ENCODE results near the gene SPRY2. TPM values are rescaled to one million over a fixed set of nuclear protein-coding genes. Genes with fewer than 3 reads are reported as not detected.

Gene SPRY2
- total RNA-seq, 1 experiment from 2014 or later: 7.2 TPM

GRCh38 chr13:80338781-80339562, 2.0 kb downstream of the SPRY2 start:
- H3K36me3 ChIP-seq (ENCODE audit: control insufficient read depth in 1 of 2, insufficient read depth in 2 of 2, low read length in 2 of 2): no peaks in the 10 kb centered on the region; a peak in 1 of 4 replicates
- no TSS peak for BruUV-seq (replicated peaks)
- no peaks in the 10 kb centered on the region for H4K20me1 ChIP-seq (ENCODE audit: insufficient read depth)
- H3K4me1 ChIP-seq (ENCODE audit: control insufficient read depth in 1 of 2, insufficient read depth in 2 of 2, low read length in 2 of 2): peaks cover 0 to 9% of the 10 kb centered on the region in 2 experiments; a peak in 3 of 4 replicates
- TF ChIP-seq RAD21 (IDR thresholded peaks at IDR 0.05; ENCODE audit: low read depth) (0 out of 2 replicates have a peak, but pooled peaks have one; percentile 4), POLR2A (IDR thresholded peaks at IDR 0.05; ENCODE audit: borderline replicate concordance, extremely low read depth, insufficient read depth, insufficient read length) (no peak), ELF1 (IDR thresholded peaks at IDR 0.05; ENCODE audit: borderline replicate concordance, low read depth) (no peak), ZNF274 (IDR thresholded peaks at IDR 0.05; ENCODE audit: low read depth, low read length) (no peak), EGR1 (IDR thresholded peaks at IDR 0.05; ENCODE audit: low read depth) (0 out of 2 replicates have a peak, but pooled peaks have one; percentile 25), YY1 (IDR thresholded peaks at IDR 0.05; ENCODE audit: extremely low read depth, insufficient replicate concordance, low read depth, low read length) (no peak), CEBPB (IDR thresholded peaks at IDR 0.05; ENCODE audit: low read depth) (no peak)
- no peak overlapping the region; the same call in 1 of the 2 replicates for H3K27ac ChIP-seq (ENCODE audit: low read depth, low read length)
- CTCF ChIA-PET: no interaction called here
- DNase-seq (ENCODE audit: low read depth, low spot score) (no peak), ATAC-seq (peak; percentile 26; the same call in 1 of the 2 replicates)
- H3K9ac ChIP-seq (ENCODE audit: low read length): peak overlapping the region; percentile 79
- no peaks in the 10 kb centered on the region for H3K27me3 ChIP-seq (ENCODE audit: insufficient read depth, low read length)
- peak overlapping the region; percentile 79 for H3K4me2 ChIP-seq (ENCODE audit: low read length)
- POLR2A ChIA-PET: no interaction called here
- H3K9me3 ChIP-seq (ENCODE audit: control insufficient read depth in 1 of 2, insufficient read depth in 1 of 2, low read depth in 1 of 2, low read length in 2 of 2): no peaks in the 10 kb centered on the region
- peaks cover 46% of the 10 kb centered on the region for H3K79me2 ChIP-seq (ENCODE audit: insufficient read depth, low read length)
- no peaks in the 10 kb centered on the region for H3K9me2 ChIP-seq (ENCODE audit: insufficient read depth)
- H3K4me3 ChIP-seq (replicated peaks in 1 of 2; ENCODE audit: low read depth in 1 of 2, low read length in 2 of 2): peak overlapping the region; percentile 67 to 72
- H2AFZ ChIP-seq (ENCODE audit: low read depth, low read length, poor library complexity, severe bottlenecking): no peak overlapping the region
- intact Hi-C loops (cut with micrococcal nuclease): no loop called here
- RAD21 ChIA-PET (ENCODE audit: low non-redundant PET in 1 of 2, low total read pairs in 2 of 2, uncharacterized antibody in 2 of 2, unreplicated experiment in 2 of 2): no interaction called here

- Histone ChIP-seq H3K4me3 (replicated peaks in 1 of 2; ENCODE audit: low read depth in 1 of 2, low read length in 2 of 2) (no peak overlapping the region), H3K9me3 (ENCODE audit: control insufficient read depth in 1 of 2, insufficient read depth in 1 of 2, low read depth in 1 of 2, low read length in 2 of 2) (no peaks in the 10 kb centered on the region), H3K9ac (ENCODE audit: low read length) (no peak overlapping the region), H3K27ac (ENCODE audit: low read depth, low read length) (no peak overlapping the region), H3K27me3 (ENCODE audit: insufficient read depth, low read length) (no peaks in the 10 kb centered on the region), H2AFZ (ENCODE audit: low read depth, low read length, poor library complexity, severe bottlenecking) (no peak overlapping the region), H3K36me3 (ENCODE audit: control insufficient read depth in 1 of 2, insufficient read depth in 2 of 2, low read length in 2 of 2) (no peaks in the 10 kb centered on the region; a peak in 1 of 4 replicates), H3K9me2 (ENCODE audit: insufficient read depth) (no peaks in the 10 kb centered on the region), H3K4me2 (ENCODE audit: low read length) (no peak overlapping the region), H3K4me1 (ENCODE audit: control insufficient read depth in 1 of 2, insufficient read depth in 2 of 2, low read length in 2 of 2) (peaks cover 0 to 4% of the 10 kb centered on the region in 2 experiments; a peak in 3 of 4 replicates), H4K20me1 (ENCODE audit: insufficient read depth) (no peaks in the 10 kb centered on the region), H3K79me2 (ENCODE audit: insufficient read depth, low read length) (peaks cover 46% of the 10 kb centered on the region)
- DNase-seq (ENCODE audit: low read depth, low spot score): no peak
- no peak for TF ChIP-seq ELF1 (IDR thresholded peaks at IDR 0.05; ENCODE audit: borderline replicate concordance, low read depth)
- TF ChIP-seq RAD21 (IDR thresholded peaks at IDR 0.05; ENCODE audit: low read depth): no peak
- TF ChIP-seq POLR2AphosphoS5 (IDR thresholded peaks at IDR 0.05; ENCODE audit: low read depth, low read length): no peak
- TF ChIP-seq ZBTB33 (IDR thresholded peaks at IDR 0.05; ENCODE audit: extremely low read depth, insufficient replicate concordance, low read length): no peak
- no peak for TF ChIP-seq POLR2A (IDR thresholded peaks at IDR 0.05; ENCODE audit: borderline replicate concordance, extremely low read depth, insufficient read depth, insufficient read length)
- TF ChIP-seq TCF7L2 (IDR thresholded peaks at IDR 0.05; ENCODE audit: borderline replicate concordance, extremely low read depth, insufficient read depth, insufficient read length): no peak
- TF ChIP-seq YY1 (IDR thresholded peaks at IDR 0.05; ENCODE audit: extremely low read depth, insufficient replicate concordance, low read depth, low read length): no peak
- TF ChIP-seq JUND (IDR thresholded peaks at IDR 0.05): no peak
- POLR2A ChIA-PET: no interaction called here
- BruUV-seq (replicated peaks): no TSS peak
- RAD21 ChIA-PET (ENCODE audit: low non-redundant PET in 1 of 2, low total read pairs in 2 of 2, uncharacterized antibody in 2 of 2, unreplicated experiment in 2 of 2): no interaction called here
- intact Hi-C loops (cut with micrococcal nuclease): no loop called here
- ATAC-seq: no peak
- CTCF ChIA-PET: no interaction called here
These were observed 3.4 kb downstream of the SPRY2 start for GRCh38 chr13:80337288-80338081.

All from HCT116 (cell line).